Activated CD4-positive, alpha-beta T cell treated with anti-CD3 and anti-CD28 coated beads for 48 hours (primary cell): Measurements from ENCODE around the gene MSH2.
"Not testable (repeated sequence)": the region's sequence is repeated elsewhere in the genome, so short reads cannot be mapped to it uniquely, and the experiment has no call there.

Source experiments
- DNase-seq: peaks from one replicate; pipeline ENCODE4 v3.0.0-alpha.2; 2020

The MSH2 gene

GRCh38 chr2:47414682-47415458 is 11.9 kb downstream of the MSH2 start:
- no peak for DNase-seq

GRCh38 chr2:47420214-47420613 is 17.3 kb downstream of the MSH2 start:
- no peak for DNase-seq

- DNase-seq, result not testable (repeated sequence)
Measured at GRCh38 chr2:47420683-47421082, 17.7 kb downstream of the MSH2 start.

- DNase-seq, result no peak
Measured at GRCh38 chr2:47422016-47422415, 19.1 kb downstream of the MSH2 start.

- DNase-seq, result no peak
Measured at GRCh38 chr2:47422560-47422959, 19.6 kb downstream of the MSH2 start.

GRCh38 chr2:47426786-47427185 is 23.8 kb downstream of the MSH2 start:
- DNase-seq, result no peak

GRCh38 chr2:47429795-47430194 is 26.8 kb downstream of the MSH2 start:
- DNase-seq, result no peak

GRCh38 chr2:47433006-47433405 is 30.1 kb downstream of the MSH2 start:
- DNase-seq, result not testable (repeated sequence)

GRCh38 chr2:47433445-47433844 is 30.5 kb downstream of the MSH2 start:
- DNase-seq, result not testable (repeated sequence)

GRCh38 chr2:47437287-47437686 is 34.3 kb downstream of the MSH2 start:
- no peak for DNase-seq

- DNase-seq, result no peak
Measured at GRCh38 chr2:47438106-47438505, 35.1 kb downstream of the MSH2 start.

GRCh38 chr2:47438783-47439182 is 35.8 kb downstream of the MSH2 start:
- no peak for DNase-seq

- DNase-seq, result no peak
Measured at GRCh38 chr2:47451790-47452189, 48.8 kb downstream of the MSH2 start.

GRCh38 chr2:47452761-47453160 is 49.8 kb downstream of the MSH2 start:
- no peak for DNase-seq

GRCh38 chr2:47454818-47455217 is 51.9 kb downstream of the MSH2 start:
- not testable (repeated sequence) for DNase-seq

- no peak for DNase-seq
Measured at GRCh38 chr2:47455411-47455810, 52.5 kb downstream of the MSH2 start.

GRCh38 chr2:47456851-47457250 is 53.9 kb downstream of the MSH2 start:
- DNase-seq, result no peak

GRCh38 chr2:47457268-47457667 is 54.3 kb downstream of the MSH2 start:
- DNase-seq, result no peak

GRCh38 chr2:47459021-47459420 is 56.1 kb downstream of the MSH2 start:
- no peak for DNase-seq

GRCh38 chr2:47460766-47461165 is 57.8 kb downstream of the MSH2 start:
- DNase-seq, result no peak

- no peak for DNase-seq
Measured at GRCh38 chr2:47471429-47472116, 68.6 kb downstream of the MSH2 start.

- DNase-seq, result no peak
Measured at GRCh38 chr2:47479863-47480262, 76.9 kb downstream of the MSH2 start.

GRCh38 chr2:47483191-47483590 is 80.2 kb downstream of the MSH2 start:
- DNase-seq, result no peak

GRCh38 chr2:47484396-47484795 is 81.4 kb downstream of the MSH2 start:
- DNase-seq, result no peak

- DNase-seq, result no peak
Measured at GRCh38 chr2:47485177-47485576, 82.2 kb downstream of the MSH2 start.
